Naive thymus-derived CD8-positive, alpha-beta T cell (primary cell): ENCODE data around the gene TAS2R9. TPM values are rescaled to one million over a fixed set of nuclear protein-coding genes. Genes with fewer than 3 reads are reported as not detected.

ENCODE experiments used
- ATAC-seq, 2 donors: fragments of 150-1000 bp; cut with Tn5 transposase in 1 of 2; sonication (Bioruptor Pico), chemical (Tn5 transposase) in 1 of 2; 1 replicate in 1 of 2; 2 replicates in 1 of 2; pipeline ENCODE4 v1.10.0; 2021; ENCODE audit warnings: mild to moderate bottlenecking in 2 of 2, moderate library complexity in 2 of 2
- POLR2A ChIA-PET: fragments of 350-600 bp; sonication (Branson Sonifier 250); formaldehyde crosslinking; loops from one replicate; lab custom pipeline; 2021; ENCODE audit warnings: antibody characterized with exemption; lab: Charles Lee
- DNase-seq, 10 donors: peaks; one replicate each; pipeline versions ENCODE4 v3.0.0 to v3.0.0-alpha.2; 2020 to 2022
- H3K27ac Mint-ChIP-seq, 10 donors: one replicate each; pipeline ENCODE4 v1.8.0; 2020 to 2022; ENCODE audit warnings: mild to moderate bottlenecking in 10 of 10, mixed read lengths in 10 of 10, moderate library complexity in 4 of 10, inconsistent platforms in 1 of 10
- H3K27me3 Mint-ChIP-seq, 5 donors: one replicate each; pipeline ENCODE4 v1.8.0; 2021 to 2022; ENCODE audit warnings: mixed read lengths in 5 of 5
- H3K36me3 Mint-ChIP-seq, 3 donors: one replicate each; pipeline ENCODE4 v1.8.0; 2020 to 2022; ENCODE audit warnings: mixed read lengths in 3 of 3, mild to moderate bottlenecking in 2 of 3, inconsistent platforms in 1 of 3
- H3K4me1 Mint-ChIP-seq, 4 donors: one replicate each; pipeline ENCODE4 v1.8.0; 2021 to 2022; ENCODE audit warnings: mixed read lengths in 4 of 4
- H3K4me3 Mint-ChIP-seq, 10 donors: one replicate each; pipeline ENCODE4 v1.8.0; 2020 to 2022; ENCODE audit warnings: mild to moderate bottlenecking in 10 of 10, mixed read lengths in 10 of 10, moderate library complexity in 6 of 10, inconsistent platforms in 1 of 10
- H3K9me3 Mint-ChIP-seq, 9 donors: one replicate each; pipeline ENCODE4 v1.8.0; 2020 to 2022; ENCODE audit warnings: mixed read lengths in 9 of 9, mild to moderate bottlenecking in 3 of 9, inconsistent platforms in 1 of 9, moderate library complexity in 1 of 9
- polyA plus RNA-seq, 3 donors: library from polyadenylated mRNA; unstranded; fragments of 300-500 nt; fragmentation: Illumina TruSeq; gene quantifications; one replicate each; pipeline ENCODE4 v1.2.3, GENCODE V29; 2021
- total RNA-seq, 8 experiments: library from RNA in 2 of 8; stranded (reverse) in 2 of 8; gene quantifications; one replicate each; pipeline ENCODE4 v1.2.3 and lab custom pipeline; 2021 to 2026

TAS2R9 gene, protein sequence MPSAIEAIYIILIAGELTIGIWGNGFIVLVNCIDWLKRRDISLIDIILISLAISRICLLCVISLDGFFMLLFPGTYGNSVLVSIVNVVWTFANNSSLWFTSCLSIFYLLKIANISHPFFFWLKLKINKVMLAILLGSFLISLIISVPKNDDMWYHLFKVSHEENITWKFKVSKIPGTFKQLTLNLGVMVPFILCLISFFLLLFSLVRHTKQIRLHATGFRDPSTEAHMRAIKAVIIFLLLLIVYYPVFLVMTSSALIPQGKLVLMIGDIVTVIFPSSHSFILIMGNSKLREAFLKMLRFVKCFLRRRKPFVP
- not detected for total RNA-seq
- polyA plus RNA-seq, result not detected
- total RNA-seq (lab: John Stamatoyannopoulos, UW), result 0 to 0.09 (median 0) reads per million in 6 experiments

DNA sequence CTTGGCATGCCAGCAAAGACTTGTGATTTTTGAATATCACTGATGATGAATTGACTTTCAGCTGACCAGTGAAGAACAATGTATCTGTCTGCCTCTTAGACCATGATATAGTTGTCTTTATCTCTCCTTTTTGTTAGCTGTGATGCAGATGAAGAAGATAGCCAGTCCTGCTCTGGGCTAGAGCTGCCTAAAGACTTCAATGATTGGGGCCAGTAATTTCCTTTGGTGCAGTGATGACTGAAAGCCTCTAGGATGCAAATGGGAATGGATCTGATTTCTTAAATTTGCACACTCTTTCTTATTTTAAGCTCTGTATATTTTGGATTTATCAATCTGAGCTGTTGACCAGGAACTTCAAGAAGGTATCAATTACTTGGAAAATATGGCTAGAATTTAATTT is at the start of gene TAS2R9:
TSS of gene TAS2R9 (minus strand) at position 101 of the 400 bp plus-strand sequence. CDS start at position 8, 93 bp downstream.
- Mint-ChIP-seq H3K36me3 (peaks cover 0 to 2% (median 0%) of the 10 kb centered on the region in 3 donors), H3K4me1 (no peaks in the 10 kb centered on the region), H3K4me3 (no peak within 1 kb of the TSS), H3K9me3 (peaks cover 0 to 2% (median 0%) of the 10 kb centered on the region in 9 donors), H3K27ac (no peak within 1 kb of the TSS), H3K27me3 (peaks cover 15 to 41% (median 21%) of the 10 kb centered on the region in 5 donors)
- ATAC-seq (no peak), DNase-seq (no peak)
- POLR2A ChIA-PET, result no interaction called here

DNA sequence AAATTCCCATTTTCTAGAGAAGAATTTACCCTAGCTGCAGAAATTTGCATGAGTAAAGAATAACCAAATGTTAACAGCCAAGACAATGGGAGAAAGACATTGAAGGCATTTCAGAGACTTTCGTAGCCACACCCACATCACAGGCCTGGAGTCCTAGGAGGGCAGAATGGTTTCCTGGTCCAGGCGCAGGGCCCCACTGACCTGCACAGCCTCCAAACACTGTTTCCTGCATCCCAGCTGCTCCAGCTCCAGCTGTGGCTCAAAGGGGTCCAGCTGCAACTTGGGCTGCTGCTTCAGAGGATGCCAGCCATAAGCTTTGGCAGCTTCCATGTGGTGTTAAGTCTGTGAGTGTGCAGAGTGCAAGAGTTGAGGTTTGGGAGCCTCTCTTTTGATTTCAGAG is 45.8 kb upstream of the TAS2R9 start:
- no peak overlapping the region for H3K27ac Mint-ChIP-seq
- POLR2A ChIA-PET, result no interaction called here
- H3K4me3 Mint-ChIP-seq, result no peak overlapping the region
- ATAC-seq, result no peak
- H3K4me1 Mint-ChIP-seq, result peaks cover 18 to 44% (median 34%) of the 10 kb centered on the region in 4 donors
- H3K27me3 Mint-ChIP-seq, result peaks cover 0 to 2% (median 0%) of the 10 kb centered on the region in 5 donors
- peaks cover 7 to 54% (median 41%) of the 10 kb centered on the region in 9 donors for H3K9me3 Mint-ChIP-seq
- DNase-seq, result no peak
- peaks cover 54 to 65% (median 55%) of the 10 kb centered on the region in 3 donors for H3K36me3 Mint-ChIP-seq

DNA sequence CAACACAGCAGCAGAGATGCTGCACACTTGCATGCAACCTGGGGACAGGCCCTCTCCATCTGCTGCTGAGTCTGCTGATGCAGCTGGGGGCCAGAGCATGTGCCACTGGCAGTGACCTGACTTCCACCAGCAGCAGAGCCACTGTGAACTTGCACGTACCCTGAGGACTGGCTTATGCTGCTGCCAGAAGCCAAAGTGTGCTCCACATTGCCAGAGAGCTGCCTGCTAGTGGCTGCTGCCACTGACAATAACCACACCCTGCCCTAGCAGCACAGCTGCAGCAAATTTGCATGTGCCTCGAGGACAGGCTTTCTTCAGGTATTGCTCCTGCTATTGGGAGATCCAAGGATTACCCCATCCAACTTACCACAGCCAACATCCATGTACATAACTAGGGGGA is 43.8 kb upstream of the TAS2R9 start:
- DNase-seq (no peak), ATAC-seq (no peak)
- H3K4me1 Mint-ChIP-seq, result peaks cover 28 to 62% (median 51%) of the 10 kb centered on the region in 4 donors
- peaks cover 38 to 62% (median 42%) of the 10 kb centered on the region in 3 donors for H3K36me3 Mint-ChIP-seq
- no peak overlapping the region for H3K27ac Mint-ChIP-seq
- POLR2A ChIA-PET, result no interaction called here
- peaks cover 0 to 2% (median 0%) of the 10 kb centered on the region in 5 donors for H3K27me3 Mint-ChIP-seq
- H3K9me3 Mint-ChIP-seq, result peaks cover 4 to 35% (median 26%) of the 10 kb centered on the region in 9 donors
- H3K4me3 Mint-ChIP-seq, result no peak overlapping the region

DNA sequence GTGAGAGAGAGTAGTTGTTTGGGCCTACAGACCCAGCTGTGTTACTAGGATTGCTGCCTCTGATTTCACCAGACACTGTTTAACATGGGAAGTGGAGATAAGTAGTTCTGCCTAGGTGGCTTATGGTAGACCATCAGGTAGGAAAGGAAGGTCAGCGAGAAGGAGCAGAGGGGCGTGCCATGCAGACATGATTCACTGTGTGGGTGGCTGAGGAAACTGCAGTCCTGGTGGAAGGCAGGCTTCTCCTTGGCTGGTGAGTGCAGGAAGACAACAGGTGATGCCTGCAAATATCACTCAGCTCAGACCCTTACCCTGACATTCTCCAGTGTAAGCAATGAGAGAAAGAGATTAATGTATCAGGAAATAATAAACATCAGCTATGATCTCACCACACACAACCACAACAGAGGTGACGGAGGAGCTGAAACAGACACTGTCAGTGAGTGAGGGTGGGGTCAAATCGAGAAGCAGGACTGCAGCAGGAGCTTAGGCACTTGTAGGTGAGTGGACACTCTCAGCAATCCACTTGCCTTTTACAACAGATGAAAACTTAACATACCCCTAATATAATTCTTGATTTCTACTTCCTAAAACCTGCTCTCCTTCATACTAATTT is 41.4 kb upstream of the TAS2R9 start:
- Mint-ChIP-seq H3K36me3 (peaks cover 31 to 62% (median 36%) of the 10 kb centered on the region in 3 donors), H3K4me1 (peaks cover 28 to 62% (median 52%) of the 10 kb centered on the region in 4 donors), H3K27me3 (peaks cover 0 to 2% (median 0%) of the 10 kb centered on the region in 5 donors), H3K27ac (peak overlapping the region in 7 of 10 donors; percentile 26 to 50 (median 41)), H3K9me3 (peaks cover 0 to 11% (median 5%) of the 10 kb centered on the region in 9 donors), H3K4me3 (peak overlapping the region in 4 of 10 donors; percentile 8 to 21 (median 14))
- ATAC-seq (no peak), DNase-seq (peak in 1 of 10 donors; percentile 4)
- POLR2A ChIA-PET, result no interaction called here

DNA sequence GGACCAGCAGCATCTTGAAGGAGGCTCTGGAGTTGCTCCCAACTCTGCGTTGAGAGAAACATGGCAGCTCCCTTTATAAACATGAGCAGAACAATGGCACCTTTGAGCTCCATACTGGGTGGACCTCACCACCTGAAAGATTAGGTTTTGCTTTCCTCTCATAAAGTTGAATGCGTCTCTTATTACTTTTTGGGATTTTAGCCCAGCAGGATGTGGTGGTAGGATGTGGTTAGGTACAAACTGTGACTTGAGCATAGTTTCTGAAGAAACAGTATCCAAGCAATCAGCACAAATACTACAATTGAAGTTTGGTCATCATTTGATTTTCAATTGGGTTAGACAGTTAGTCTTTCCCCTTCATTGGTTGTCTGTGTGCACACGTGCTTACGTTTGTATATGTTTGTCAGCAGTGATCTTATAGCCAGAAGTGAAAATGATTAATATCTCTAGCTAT is 39.5 kb upstream of the TAS2R9 start, which contains the start of gene PRR4:
TSS of gene PRR4 (minus strand) at position 51 of the 454 bp plus-strand sequence. CDS start at position 13, 38 bp downstream.
- H3K27me3 Mint-ChIP-seq, result peaks cover 0 to 2% (median 0%) of the 10 kb centered on the region in 5 donors

DNA sequence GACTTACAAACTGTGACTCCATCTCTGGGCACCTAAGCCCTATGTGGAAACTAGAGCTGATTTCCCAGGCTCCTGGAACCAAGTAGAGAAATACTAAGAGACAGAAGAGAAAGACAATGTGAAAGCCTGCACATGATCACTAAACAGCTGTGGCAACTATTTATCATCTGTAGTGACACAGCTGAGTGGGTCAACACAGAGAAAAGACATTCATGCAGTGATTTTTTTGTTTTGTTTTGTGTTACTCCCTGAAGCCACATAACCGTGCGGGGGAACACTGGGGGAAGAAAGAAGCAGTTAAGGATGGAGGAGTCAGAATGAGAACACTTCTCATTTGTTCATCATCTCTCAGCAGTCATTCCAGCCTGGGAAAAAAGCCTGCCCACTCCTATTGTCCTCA is 37.8 kb upstream of the TAS2R9 start:
- Mint-ChIP-seq H3K9me3 (peaks cover 0 to 3% (median 0%) of the 10 kb centered on the region in 9 donors), H3K4me1 (peaks cover 23 to 40% (median 36%) of the 10 kb centered on the region in 4 donors), H3K36me3 (peaks cover 22 to 74% (median 39%) of the 10 kb centered on the region in 3 donors), H3K27ac (peak overlapping the region in 1 of 10 donors; percentile 26), H3K27me3 (no peaks in the 10 kb centered on the region), H3K4me3 (no peak overlapping the region)
- DNase-seq, result no peak
- ATAC-seq, result no peak
- POLR2A ChIA-PET, result no interaction called here

More for the DNA sequence above, 39.5 kb upstream of the TAS2R9 start, which contains the start of gene PRR4:
- peaks cover 0 to under 1% (median 0%) of the 10 kb centered on the region in 9 donors for H3K9me3 Mint-ChIP-seq
- H3K27ac Mint-ChIP-seq, result peak within 1 kb of the TSS in 7 of 10 donors; percentile 11 to 61 (median 43)
- peak within 1 kb of the TSS in 2 of 10 donors; percentile 21 to 23 for H3K4me3 Mint-ChIP-seq
- ATAC-seq (peak in 1 of 2 donors; percentile 89), DNase-seq (peak in 4 of 10 donors; percentile 4 to 54 (median 36))
- POLR2A ChIA-PET, result no interaction called here
- peaks cover 22 to 62% (median 36%) of the 10 kb centered on the region in 3 donors for H3K36me3 Mint-ChIP-seq
- H3K4me1 Mint-ChIP-seq, result peaks cover 26 to 55% (median 48%) of the 10 kb centered on the region in 4 donors

DNA sequence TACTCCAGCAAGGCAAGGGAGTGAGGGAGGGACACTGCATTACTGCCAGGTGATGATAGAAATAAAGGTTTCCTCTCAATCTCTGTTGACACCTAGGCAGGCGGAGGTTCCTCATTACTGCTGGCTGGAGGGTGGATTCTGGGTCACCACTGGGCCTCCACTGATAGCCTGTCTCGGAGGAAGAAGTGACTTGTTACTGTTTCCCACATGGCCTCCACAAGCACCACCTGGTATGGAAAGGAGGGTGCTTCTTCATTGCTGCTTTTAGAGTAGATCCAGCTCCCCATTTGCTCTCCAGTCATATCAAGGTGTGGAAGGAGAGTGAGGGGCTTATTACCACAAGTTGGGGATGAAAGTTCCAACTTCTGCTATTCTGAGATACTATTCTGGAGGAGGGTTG is 32.9 kb upstream of the TAS2R9 start:
- H3K4me3 Mint-ChIP-seq, result no peak overlapping the region
- H3K9me3 Mint-ChIP-seq, result peaks cover 0 to 7% (median 0%) of the 10 kb centered on the region in 9 donors
- H3K27me3 Mint-ChIP-seq, result no peaks in the 10 kb centered on the region
- H3K27ac Mint-ChIP-seq, result no peak overlapping the region
- POLR2A ChIA-PET, result no interaction called here
- peaks cover 12 to 59% (median 26%) of the 10 kb centered on the region in 3 donors for H3K36me3 Mint-ChIP-seq
- no peaks in the 10 kb centered on the region for H3K4me1 Mint-ChIP-seq
- DNase-seq (no peak), ATAC-seq (no peak)

DNA sequence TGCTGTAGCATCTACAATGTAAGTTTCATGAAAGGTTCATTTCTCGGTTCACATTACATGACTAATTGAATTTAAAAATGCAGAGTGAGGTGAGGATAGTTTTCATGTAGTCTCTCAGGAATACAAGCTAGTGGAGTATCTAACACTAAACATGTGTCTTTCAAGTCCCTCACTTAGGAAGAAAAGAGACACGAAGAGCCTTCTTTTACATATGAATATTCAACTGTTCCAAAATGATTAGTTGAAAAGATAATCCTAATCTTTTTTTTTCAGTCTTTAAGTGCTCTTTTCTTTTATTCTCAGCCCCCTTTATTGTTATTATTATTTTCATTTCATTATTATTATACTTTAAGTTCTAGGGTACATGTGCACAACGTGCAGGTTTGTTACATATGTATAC is 28.5 kb upstream of the TAS2R9 start:
- no peaks in the 10 kb centered on the region for H3K27me3 Mint-ChIP-seq

DNA sequence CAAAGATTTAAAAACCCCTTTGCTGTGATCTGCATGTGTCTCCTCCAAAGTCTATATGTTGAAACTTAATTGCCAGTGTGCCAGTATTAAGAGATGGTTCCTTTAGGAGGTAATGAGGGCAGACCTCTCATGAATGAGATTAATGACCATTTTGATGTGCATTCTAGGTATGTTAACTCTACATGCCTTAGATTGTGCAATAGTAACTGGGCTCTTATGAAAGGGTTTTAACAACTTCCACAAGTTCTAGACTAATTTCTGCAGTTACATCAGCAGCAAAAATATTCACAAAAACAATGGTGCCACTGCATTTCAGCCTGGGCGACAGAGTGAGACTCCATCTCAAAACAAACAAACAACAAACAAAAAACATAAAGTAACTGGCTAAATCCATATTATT is 20.0 kb upstream of the TAS2R9 start:
- DNase-seq, result no peak
- Mint-ChIP-seq H3K36me3 (peaks cover 0 to 2% (median 0%) of the 10 kb centered on the region in 3 donors), H3K27me3 (no peaks in the 10 kb centered on the region), H3K27ac (no peak overlapping the region), H3K9me3 (peaks cover 0 to 2% (median 0%) of the 10 kb centered on the region in 9 donors), H3K4me1 (no peaks in the 10 kb centered on the region), H3K4me3 (no peak overlapping the region)
- ATAC-seq, result no peak
- POLR2A ChIA-PET, result no interaction called here

More for the DNA sequence above, 28.5 kb upstream of the TAS2R9 start:
- Mint-ChIP-seq H3K27ac (no peak overlapping the region), H3K4me1 (no peaks in the 10 kb centered on the region), H3K9me3 (peaks cover 0 to 12% (median 4%) of the 10 kb centered on the region in 9 donors), H3K4me3 (no peak overlapping the region), H3K36me3 (peaks cover 0 to 32% (median 2%) of the 10 kb centered on the region in 3 donors)
- no peak for ATAC-seq
- POLR2A ChIA-PET, result no interaction called here
- DNase-seq, result no peak

DNA sequence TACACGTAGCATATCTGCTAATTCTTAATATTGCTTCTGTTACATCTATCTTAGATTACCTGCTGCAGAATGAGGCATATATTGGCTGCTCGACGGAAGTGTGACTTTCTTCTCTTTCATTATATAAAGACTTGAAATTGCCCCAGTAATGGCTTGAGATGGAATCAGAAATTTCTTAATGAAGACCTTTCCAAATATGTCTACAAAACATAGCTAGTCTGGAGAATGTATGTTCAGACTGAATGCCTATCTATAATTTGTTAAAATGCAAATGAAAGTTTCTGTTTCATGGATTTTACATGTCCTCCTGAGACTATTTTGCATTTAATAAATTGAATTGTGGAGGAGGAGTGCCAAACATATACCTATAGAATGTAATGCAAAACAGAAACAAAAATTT is 16.3 kb upstream of the TAS2R9 start, which contains the start of gene TAS2R10:
TSS of gene TAS2R10 (minus strand) at position 101 of the 400 bp plus-strand sequence. CDS start at position 12, 89 bp downstream.
- Mint-ChIP-seq H3K27ac (no peak within 1 kb of the TSS), H3K4me1 (no peaks in the 10 kb centered on the region), H3K9me3 (peaks cover 0 to 2% (median 0%) of the 10 kb centered on the region in 9 donors), H3K27me3 (no peaks in the 10 kb centered on the region), H3K4me3 (no peak within 1 kb of the TSS), H3K36me3 (peaks cover 0 to 2% (median 0%) of the 10 kb centered on the region in 3 donors)
- no peak for ATAC-seq
- no peak for DNase-seq
- POLR2A ChIA-PET, result no interaction called here

DNA sequence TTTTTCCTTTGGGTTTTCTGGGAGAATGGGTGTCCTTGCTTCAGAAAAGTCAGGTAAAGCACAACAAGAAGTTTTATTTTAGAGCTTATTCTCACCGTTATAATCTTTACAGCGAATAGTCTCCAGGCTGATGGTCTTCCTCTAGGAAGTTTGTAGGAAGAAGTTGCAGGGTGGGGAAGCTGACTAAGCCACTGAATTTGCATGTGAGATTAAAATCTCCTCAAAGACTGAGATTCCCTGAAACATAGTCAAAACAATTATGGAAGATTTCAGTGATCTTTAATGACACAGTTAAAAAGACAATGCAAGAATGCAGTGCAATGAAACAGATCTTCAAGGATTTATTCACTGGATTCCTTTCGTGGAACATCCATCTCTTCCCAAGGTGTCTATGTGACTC is 15.0 kb upstream of the TAS2R9 start:
- Mint-ChIP-seq H3K27ac (no peak overlapping the region), H3K4me3 (no peak overlapping the region), H3K36me3 (peaks cover 0 to 2% (median 0%) of the 10 kb centered on the region in 3 donors), H3K27me3 (no peaks in the 10 kb centered on the region), H3K9me3 (no peaks in the 10 kb centered on the region), H3K4me1 (no peaks in the 10 kb centered on the region)
- DNase-seq (no peak), ATAC-seq (no peak)
- POLR2A ChIA-PET, result no interaction called here

DNA sequence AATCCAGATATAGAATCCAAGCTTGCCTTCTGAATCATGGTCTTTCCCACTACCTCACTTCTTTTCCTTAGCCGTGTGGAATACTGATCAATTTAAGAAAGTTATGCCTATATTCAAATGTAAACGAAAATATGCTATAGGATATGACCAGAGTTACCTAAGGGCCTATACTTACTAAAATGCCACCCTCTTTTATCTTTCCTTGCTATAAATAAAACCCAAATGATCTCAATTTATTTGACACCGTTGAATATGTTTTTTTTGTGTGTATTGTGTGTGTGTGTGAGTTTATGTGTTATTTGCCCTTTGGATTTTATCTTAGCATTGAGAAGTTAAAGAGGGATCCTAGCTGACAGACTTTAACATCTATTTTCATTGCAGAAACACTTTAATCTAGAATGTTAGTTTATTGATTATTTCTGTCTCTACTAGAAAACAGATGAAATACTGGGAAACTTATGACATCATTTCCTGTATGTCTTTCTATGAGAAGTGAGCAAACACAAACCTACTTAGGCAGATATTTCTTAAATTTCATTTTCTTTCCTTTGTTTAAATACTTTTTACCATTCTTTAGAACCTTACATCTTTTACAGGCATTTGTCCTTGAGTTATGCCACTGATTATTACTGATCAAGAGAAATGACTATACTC is 2.0 kb upstream of the TAS2R9 start:
- peaks cover 0 to 2% (median 0%) of the 10 kb centered on the region in 9 donors for H3K9me3 Mint-ChIP-seq
- H3K4me1 Mint-ChIP-seq, result no peaks in the 10 kb centered on the region
- POLR2A ChIA-PET, result no interaction called here
- H3K36me3 Mint-ChIP-seq, result peaks cover 0 to 2% (median 0%) of the 10 kb centered on the region in 3 donors
- ATAC-seq (no peak), DNase-seq (no peak)
- H3K4me3 Mint-ChIP-seq, result no peak overlapping the region
- no peak overlapping the region for H3K27ac Mint-ChIP-seq
- H3K27me3 Mint-ChIP-seq, result peaks cover 11 to 28% (median 14%) of the 10 kb centered on the region in 5 donors
